Activated T-cell treated with anti-CD3 and anti-CD28 coated beads, Interleukin-2, amount 50 U/mL, for 72 hours (primary cell): ENCODE measurements around the gene ZMIZ2. TPM values are rescaled to one million over a fixed set of nuclear protein-coding genes. Genes with fewer than 3 reads are reported as not detected.

Experiments used
- ATAC-seq, 2 donors: fragments of 150-1000 bp; cut with Tn5 transposase; replicated peaks in 1 of 2; 2 replicates each; pipeline ENCODE4 v1.10.0; 2021; ENCODE audit warnings: moderate library complexity in 2 of 2, mild to moderate bottlenecking in 1 of 2
- DNase-seq, 2 donors: peaks; one replicate each; pipeline ENCODE4 v3.0.0; 2021 to 2022; ENCODE audit warnings: mixed read lengths in 1 of 2
- H3K27ac Mint-ChIP-seq: one replicate; pipeline ENCODE4 v1.8.0; 2022; ENCODE audit warnings: mild to moderate bottlenecking, moderate library complexity, mixed read lengths
- H3K27me3 Mint-ChIP-seq: one replicate; pipeline ENCODE4 v1.8.0; 2022; ENCODE audit warnings: low read depth, mixed read lengths
- H3K36me3 Mint-ChIP-seq, 2 donors: one replicate each; pipeline ENCODE4 v1.8.0; 2022; ENCODE audit warnings: mixed read lengths in 2 of 2, mild to moderate bottlenecking in 1 of 2; ENCODE audit not compliant: insufficient read depth in 2 of 2
- H3K4me1 Mint-ChIP-seq: one replicate; pipeline ENCODE4 v1.8.0; 2022; ENCODE audit warnings: low read depth, mixed read lengths
- H3K4me3 Mint-ChIP-seq, 2 donors: one replicate each; pipeline ENCODE4 v1.8.0; 2022; ENCODE audit warnings: mild to moderate bottlenecking in 2 of 2, mixed read lengths in 2 of 2, moderate library complexity in 2 of 2
- H3K9me3 Mint-ChIP-seq, 2 donors: one replicate each; pipeline ENCODE4 v1.8.0; 2022; ENCODE audit warnings: mixed read lengths in 2 of 2
- total RNA-seq, 2 donors: library from RNA; stranded (reverse); gene quantifications; one replicate each; pipeline ENCODE4 v1.2.3, GENCODE V29; 2022

The ZMIZ2 gene
- total RNA-seq, 2 donors from 2014 or later = 101 to 113 TPM

- Mint-ChIP-seq H3K4me1 (peaks cover 25% of the 10 kb centered on the region), H3K27ac (no peak overlapping the region), H3K27me3 (no peaks in the 10 kb centered on the region), H3K9me3 (no peaks in the 10 kb centered on the region), H3K36me3 (peaks cover 9 to 15% of the 10 kb centered on the region in 2 donors), H3K4me3 (no peak overlapping the region)
- ATAC-seq = no peak
- no peak for DNase-seq
Observed at GRCh38 chr7:44764665-44765578, 16.3 kb downstream of the ZMIZ2 start.

- Mint-ChIP-seq H3K4me1 (peaks cover 29% of the 10 kb centered on the region), H3K36me3 (peaks cover 11 to 16% of the 10 kb centered on the region in 2 donors), H3K9me3 (no peaks in the 10 kb centered on the region), H3K27me3 (no peaks in the 10 kb centered on the region), H3K4me3 (no peak overlapping the region), H3K27ac (no peak overlapping the region)
- no peak for DNase-seq
- ATAC-seq = no peak
Observed at GRCh38 chr7:44765579-44766415, 17.1 kb downstream of the ZMIZ2 start.

- ATAC-seq = no peak
- no peak overlapping the region for H3K4me3 Mint-ChIP-seq
- no peak for DNase-seq
- no peaks in the 10 kb centered on the region for H3K9me3 Mint-ChIP-seq
- H3K36me3 Mint-ChIP-seq = peaks cover 11 to 16% of the 10 kb centered on the region in 2 donors
- no peak overlapping the region for H3K27ac Mint-ChIP-seq
- H3K27me3 Mint-ChIP-seq = no peaks in the 10 kb centered on the region
- H3K4me1 Mint-ChIP-seq = peaks cover 29% of the 10 kb centered on the region
Observed at GRCh38 chr7:44766416-44766801, 17.8 kb downstream of the ZMIZ2 start.

- no peak overlapping the region for H3K4me3 Mint-ChIP-seq
- no peaks in the 10 kb centered on the region for H3K9me3 Mint-ChIP-seq
- H3K36me3 Mint-ChIP-seq = peaks cover 8 to 16% of the 10 kb centered on the region in 2 donors
Observed at GRCh38 chr7:44767134-44767911, 18.7 kb downstream of the ZMIZ2 start.

GRCh38 chr7:44767912-44768627 is 19.4 kb downstream of the ZMIZ2 start:
- Mint-ChIP-seq H3K9me3 (no peaks in the 10 kb centered on the region), H3K4me3 (no peak overlapping the region), H3K36me3 (peaks cover 8 to 16% of the 10 kb centered on the region in 2 donors), H3K27me3 (no peaks in the 10 kb centered on the region), H3K27ac (peak overlapping the region; percentile 17), H3K4me1 (peaks cover 29% of the 10 kb centered on the region)
- peak in 1 of 2 donors; percentile 31 for ATAC-seq
- no peak for DNase-seq

More at GRCh38 chr7:44767134-44767911, 18.7 kb downstream of the ZMIZ2 start:
- DNase-seq = no peak
- Mint-ChIP-seq H3K27ac (no peak overlapping the region), H3K4me1 (peaks cover 29% of the 10 kb centered on the region), H3K27me3 (no peaks in the 10 kb centered on the region)
- no peak for ATAC-seq

- Mint-ChIP-seq H3K27ac (peak overlapping the region; percentile 50), H3K36me3 (peaks cover 8 to 12% of the 10 kb centered on the region in 2 donors), H3K4me3 (no peak overlapping the region), H3K4me1 (peaks cover 29% of the 10 kb centered on the region), H3K27me3 (no peaks in the 10 kb centered on the region), H3K9me3 (no peaks in the 10 kb centered on the region)
- DNase-seq = no peak
- no peak for ATAC-seq
Observed at GRCh38 chr7:44768628-44769371, 20.2 kb downstream of the ZMIZ2 start.

GRCh38 chr7:44769376-44769775 is 20.7 kb downstream of the ZMIZ2 start:
- Mint-ChIP-seq H3K9me3 (no peaks in the 10 kb centered on the region), H3K27ac (no peak overlapping the region), H3K27me3 (no peaks in the 10 kb centered on the region), H3K4me3 (no peak overlapping the region), H3K4me1 (peaks cover 29% of the 10 kb centered on the region), H3K36me3 (peaks cover 6 to 12% of the 10 kb centered on the region in 2 donors)
- ATAC-seq = no peak
- no peak for DNase-seq

- Mint-ChIP-seq H3K4me1 (peaks cover 29% of the 10 kb centered on the region), H3K9me3 (no peaks in the 10 kb centered on the region), H3K4me3 (peak overlapping the region in 1 of 2 donors; percentile 2), H3K36me3 (peaks cover 4 to 11% of the 10 kb centered on the region in 2 donors), H3K27ac (peak overlapping the region; percentile 2), H3K27me3 (no peaks in the 10 kb centered on the region)
- ATAC-seq = peak; percentile 52 to 68
- peak in 1 of 2 donors; percentile 17 for DNase-seq
Observed at GRCh38 chr7:44769776-44770294, 21.2 kb downstream of the ZMIZ2 start.

GRCh38 chr7:44771358-44771757 is 22.7 kb downstream of the ZMIZ2 start:
- no peaks in the 10 kb centered on the region for H3K27me3 Mint-ChIP-seq
- ATAC-seq = no peak
- DNase-seq = no peak
- H3K4me1 Mint-ChIP-seq = peaks cover 29% of the 10 kb centered on the region
- no peaks in the 10 kb centered on the region for H3K9me3 Mint-ChIP-seq
- no peak overlapping the region for H3K27ac Mint-ChIP-seq
- H3K4me3 Mint-ChIP-seq = no peak overlapping the region
- H3K36me3 Mint-ChIP-seq = peaks cover 4 to 7% of the 10 kb centered on the region in 2 donors

- Mint-ChIP-seq H3K27me3 (no peaks in the 10 kb centered on the region), H3K4me1 (peaks cover 29% of the 10 kb centered on the region), H3K27ac (no peak overlapping the region), H3K9me3 (no peaks in the 10 kb centered on the region), H3K4me3 (no peak overlapping the region), H3K36me3 (peaks cover 3% of the 10 kb centered on the region in 2 donors)
- DNase-seq (no peak), ATAC-seq (no peak)
Observed at GRCh38 chr7:44772440-44772839, 23.8 kb downstream of the ZMIZ2 start.

GRCh38 chr7:44772867-44773266 is 24.2 kb downstream of the ZMIZ2 start:
- ATAC-seq (no peak), DNase-seq (no peak)
- H3K36me3 Mint-ChIP-seq = peaks cover 3% of the 10 kb centered on the region in 2 donors
- no peak overlapping the region for H3K27ac Mint-ChIP-seq
- no peak overlapping the region for H3K4me3 Mint-ChIP-seq
- H3K9me3 Mint-ChIP-seq = no peaks in the 10 kb centered on the region
- H3K27me3 Mint-ChIP-seq = no peaks in the 10 kb centered on the region
- H3K4me1 Mint-ChIP-seq = peaks cover 25% of the 10 kb centered on the region
